GM19463 (cell line): ENCODE data around the gene CEP19.

ENCODE experiments used
- ATAC-seq: cut with Tn5 transposase; IDR thresholded peaks from one replicate; pipeline ENCODE4 v1.9.1; 2021; ENCODE audit warnings: mild to moderate bottlenecking, moderate library complexity; ENCODE audit not compliant: unreplicated experiment

Gene CEP19

DNA sequence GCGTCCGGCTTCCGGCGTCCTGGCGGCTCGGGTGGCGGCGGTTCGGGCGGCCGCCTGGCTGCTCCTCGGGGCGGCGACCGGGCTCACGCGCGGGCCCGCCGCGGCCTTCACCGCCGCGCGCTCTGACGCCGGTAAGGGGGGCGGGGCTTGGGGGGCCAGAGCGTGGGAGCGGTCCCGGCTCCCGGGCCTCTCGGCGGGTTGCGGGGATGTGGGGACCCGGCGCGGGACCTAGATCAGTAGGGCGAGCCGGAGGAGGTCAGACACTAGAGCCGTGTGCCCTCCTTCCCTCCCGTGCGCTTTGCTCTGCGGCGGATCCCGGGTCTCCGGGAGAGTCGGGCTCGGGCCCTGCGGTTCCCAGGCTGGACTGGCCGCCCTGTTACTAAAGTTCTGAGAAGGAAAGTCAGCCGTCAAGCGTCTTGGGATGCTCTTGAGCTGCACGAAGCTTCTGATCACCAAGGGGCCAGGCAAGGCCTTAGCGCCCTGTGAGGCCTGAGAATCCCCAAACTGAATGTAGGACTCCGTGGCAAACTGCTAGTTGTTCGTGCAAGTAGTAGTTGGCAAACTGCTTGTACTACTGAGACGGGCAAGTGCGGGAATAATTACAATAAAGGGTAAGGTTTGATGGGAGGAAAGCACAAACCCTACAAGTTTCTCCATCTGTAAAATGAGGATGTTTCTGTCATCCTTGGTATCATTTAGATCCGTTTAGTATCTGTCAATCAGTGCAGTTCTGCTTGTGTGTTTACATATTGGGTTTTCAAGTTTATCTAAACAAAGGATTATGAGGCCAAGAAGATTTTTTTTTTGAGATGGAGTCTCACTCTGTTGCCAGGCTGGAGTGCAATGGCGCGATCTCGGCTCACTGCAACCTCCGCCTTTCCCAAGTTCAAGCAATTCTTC lies 714 bp upstream of the CEP19 start:
- peak; percentile 47 for ATAC-seq

DNA sequence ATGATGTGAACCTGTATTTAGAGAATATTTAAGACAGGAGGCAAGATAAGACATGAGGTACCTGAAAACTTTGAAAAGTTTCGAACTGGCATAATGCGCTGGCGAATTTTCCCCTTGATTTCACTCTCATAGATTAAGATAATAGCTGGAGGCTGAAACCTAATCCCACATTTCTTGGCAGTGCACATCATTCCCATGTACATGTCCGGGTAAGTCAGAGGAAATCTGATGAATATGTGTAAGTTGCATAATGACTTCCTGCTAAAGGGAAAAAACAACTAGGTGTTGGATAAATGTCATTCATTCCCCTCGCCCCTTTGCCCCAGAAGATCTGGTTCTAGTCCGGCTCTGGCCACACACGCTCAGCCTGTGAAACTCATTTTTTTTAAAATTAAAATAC lies 3.6 kb downstream of the CEP19 start:
- no peak for ATAC-seq

DNA sequence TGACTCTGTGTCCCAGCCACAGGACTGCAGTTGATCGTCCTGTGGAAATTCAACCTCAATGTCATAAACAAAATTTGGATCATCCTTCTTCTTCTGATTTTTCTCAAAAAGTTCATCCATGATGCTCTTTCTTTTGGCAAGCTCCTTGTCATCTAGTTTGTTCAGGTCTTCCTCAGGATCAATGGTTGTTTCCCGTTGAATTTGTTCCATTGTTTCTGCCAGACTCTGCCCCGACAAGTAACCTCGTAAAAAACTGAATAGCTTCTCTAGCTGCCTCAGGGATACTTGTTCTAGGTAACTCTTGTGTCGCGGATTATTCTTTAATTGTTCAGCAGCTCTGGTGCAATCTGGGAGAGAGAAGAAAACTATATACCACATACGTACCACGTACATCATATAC lies 4.5 kb downstream of the CEP19 start:
- no peak for ATAC-seq

DNA sequence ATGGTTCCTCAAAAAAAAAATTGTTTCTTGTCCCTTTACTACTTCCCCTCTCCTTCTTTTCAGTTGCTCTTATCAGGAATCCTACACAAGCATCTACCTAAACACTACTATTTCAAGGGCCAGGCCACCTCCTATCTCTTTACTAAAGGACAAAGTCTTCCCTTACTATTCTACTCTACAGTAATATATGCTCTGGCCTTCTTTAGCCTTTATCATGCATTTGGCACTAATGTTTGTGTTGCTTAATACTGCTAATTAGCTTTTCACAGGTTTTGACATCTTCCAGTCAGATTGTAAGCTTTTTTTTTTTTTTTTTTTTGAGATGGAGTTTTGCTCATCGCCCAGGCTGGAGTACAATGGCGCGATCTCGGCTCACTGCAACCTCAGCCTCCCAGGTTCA lies 5.3 kb downstream of the CEP19 start:
- no peak for ATAC-seq

DNA sequence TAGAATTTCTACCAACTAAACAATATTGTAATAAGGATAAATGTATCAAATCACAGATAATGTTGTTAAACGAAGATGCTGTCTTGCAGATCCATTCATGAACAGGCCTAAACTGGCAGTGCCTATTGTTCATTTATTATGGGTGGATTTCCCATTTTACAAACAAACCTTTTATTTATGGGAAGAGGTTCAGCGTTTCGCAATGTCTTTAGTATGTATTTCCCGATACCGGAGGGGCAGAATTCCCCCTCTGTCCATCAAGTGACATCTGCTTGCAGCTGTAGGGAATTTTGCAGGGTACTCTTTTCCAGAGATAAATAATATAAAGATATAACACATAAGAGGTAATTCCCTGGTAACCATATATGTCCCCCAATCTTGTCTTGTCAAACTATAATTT lies 5.7 kb downstream of the CEP19 start:
- ATAC-seq: no peak

DNA sequence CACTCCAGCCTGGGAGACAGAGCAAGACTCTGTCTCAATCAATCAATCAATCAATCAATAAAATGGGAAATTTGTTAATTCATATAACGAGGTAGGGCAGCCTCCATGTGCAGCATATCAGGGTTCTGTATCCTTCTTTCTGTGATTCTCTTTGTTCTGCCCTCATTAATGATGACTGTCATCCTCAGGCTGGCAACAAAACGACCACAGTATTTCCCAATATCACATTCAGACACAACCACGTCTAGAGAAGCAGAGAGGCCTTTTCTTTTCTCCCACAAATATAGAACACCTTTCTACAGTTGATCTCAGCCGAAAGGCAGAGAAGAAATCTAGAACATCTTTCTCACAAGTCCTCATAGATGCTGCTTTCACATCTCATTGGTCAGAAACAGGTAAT lies 11.2 kb downstream of the CEP19 start:
- no peak for ATAC-seq

DNA sequence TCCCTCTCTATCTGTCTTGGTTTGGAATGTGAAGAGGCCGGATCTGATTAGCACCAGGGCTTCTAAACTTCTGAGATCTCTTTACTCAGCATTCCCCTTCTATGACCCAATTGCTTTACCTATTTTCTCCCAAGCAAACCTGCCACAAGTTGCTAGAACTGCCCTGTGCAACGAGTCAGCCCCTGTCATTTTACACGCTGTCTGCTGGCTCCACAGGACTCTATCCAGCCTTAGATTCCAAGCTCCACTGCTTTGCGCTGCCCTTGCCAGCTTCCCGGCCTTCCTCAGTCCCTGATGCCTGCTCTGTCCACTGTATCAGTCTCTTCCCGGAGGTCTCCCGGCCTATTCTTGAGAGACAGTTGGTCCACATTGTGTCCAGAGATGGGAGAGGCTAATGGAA lies 12.3 kb downstream of the CEP19 start:
- no peak for ATAC-seq

DNA sequence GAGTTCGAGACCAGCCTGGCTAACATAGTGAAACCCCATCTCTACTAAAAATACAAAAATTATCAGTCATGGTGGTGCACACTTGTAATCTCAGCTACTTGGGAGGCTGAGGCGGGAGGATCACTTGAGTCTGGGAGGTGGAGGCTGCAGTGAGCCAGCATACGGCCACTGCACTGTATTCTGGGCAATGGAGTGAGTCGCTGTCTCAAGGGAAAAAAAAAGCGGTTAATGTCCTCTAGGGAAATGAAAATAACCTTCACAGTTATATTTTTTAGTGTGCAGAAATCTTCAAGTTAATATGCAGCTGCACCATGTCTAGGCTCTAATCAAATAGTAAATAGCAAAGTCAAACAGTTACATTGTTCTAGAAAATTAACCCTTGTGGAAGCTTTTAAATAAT lies 14.8 kb downstream of the CEP19 start:
- no peak for ATAC-seq

DNA sequence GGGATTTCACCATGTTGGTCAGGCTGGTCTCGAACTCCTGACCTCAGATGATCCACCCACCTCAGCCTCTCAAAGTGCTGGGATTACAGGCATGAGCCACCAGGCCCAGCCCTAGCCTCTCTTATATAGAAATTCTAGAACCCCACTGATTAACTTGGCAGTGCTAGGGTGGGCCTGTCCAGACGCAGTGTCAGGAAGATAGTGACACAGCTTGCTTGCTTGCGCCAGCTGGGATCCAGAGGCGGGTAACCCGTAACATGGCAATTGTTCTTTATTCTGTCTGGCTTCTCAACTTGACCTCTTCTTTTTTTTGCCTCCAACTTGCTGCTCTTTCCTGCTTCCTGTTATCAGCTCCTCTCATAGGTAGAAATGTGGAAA lies 16.2 kb downstream of the CEP19 start:
- ATAC-seq: no peak

DNA sequence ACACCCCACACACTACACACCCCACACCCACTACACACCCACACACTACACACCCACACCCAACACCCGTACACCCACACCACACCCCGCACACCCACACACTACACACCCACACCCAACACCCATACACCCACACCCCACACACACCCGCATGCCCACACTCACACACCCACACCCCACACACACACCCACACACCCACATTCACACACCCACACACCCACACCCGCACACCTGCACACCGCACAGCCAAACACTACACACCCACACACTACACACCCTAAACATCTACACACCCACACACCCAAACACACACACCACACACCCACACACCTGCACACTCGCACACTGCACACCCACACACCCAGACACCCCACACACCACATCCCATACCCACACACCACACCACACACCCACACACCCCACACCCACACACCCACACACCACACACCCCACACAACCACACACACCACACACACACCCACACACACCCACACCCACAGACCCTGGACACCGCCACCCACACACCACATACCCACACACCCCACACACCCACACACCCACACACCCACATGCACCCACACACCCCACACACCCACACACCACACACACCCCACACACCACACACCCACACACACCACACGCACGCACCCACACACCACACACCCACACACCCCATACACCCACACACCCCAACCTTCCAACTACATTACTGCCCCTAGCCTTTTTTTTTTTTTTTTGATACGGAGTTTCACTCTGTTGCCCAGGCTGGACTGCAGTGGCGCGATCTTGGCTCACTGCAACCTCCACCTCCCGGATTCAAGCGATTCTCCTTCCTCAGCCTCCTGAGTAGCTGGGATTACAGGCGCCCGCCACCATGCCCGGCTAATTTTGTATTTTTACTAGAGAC lies 16.9 kb downstream of the CEP19 start:
- ATAC-seq: no peak

DNA sequence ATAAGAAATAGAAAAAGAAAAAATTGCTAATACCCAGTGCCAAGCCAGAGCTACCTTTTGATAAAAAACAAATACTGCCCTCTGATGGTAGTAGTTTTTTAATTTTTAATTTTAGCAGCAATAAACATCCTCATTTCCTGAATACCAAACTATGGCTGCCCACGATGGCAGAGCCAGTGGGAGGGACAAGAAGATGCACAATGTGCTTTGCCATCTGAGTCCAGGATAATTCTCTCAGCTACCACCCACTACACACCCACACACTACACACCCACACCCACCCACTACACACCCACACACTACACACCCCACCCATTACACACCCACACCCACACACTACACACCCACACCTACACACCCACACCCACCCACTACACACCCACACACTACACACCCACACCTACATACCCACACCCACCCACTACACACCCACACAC lies 17.8 kb downstream of the CEP19 start:
- no peak for ATAC-seq

DNA sequence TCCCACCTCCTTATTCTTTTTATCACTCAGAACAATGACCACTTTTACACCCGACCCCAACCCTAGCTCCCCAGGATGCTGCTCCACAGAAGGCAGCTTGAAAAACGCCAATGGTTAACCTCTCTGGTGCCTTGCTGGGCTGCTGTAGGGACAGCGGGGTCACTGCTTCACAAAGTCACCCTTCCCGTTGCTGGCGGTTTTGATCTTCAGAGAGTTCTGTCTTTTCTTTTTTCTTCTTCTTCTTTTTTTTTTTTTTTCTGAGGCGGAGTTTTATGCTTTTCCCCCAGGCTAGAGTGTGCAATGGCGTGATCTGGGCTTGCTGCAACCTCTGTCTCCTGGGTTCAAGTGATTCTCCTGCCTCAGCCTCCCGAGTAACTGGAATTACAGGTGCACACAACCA lies 20.7 kb downstream of the CEP19 start:
- no peak for ATAC-seq

DNA sequence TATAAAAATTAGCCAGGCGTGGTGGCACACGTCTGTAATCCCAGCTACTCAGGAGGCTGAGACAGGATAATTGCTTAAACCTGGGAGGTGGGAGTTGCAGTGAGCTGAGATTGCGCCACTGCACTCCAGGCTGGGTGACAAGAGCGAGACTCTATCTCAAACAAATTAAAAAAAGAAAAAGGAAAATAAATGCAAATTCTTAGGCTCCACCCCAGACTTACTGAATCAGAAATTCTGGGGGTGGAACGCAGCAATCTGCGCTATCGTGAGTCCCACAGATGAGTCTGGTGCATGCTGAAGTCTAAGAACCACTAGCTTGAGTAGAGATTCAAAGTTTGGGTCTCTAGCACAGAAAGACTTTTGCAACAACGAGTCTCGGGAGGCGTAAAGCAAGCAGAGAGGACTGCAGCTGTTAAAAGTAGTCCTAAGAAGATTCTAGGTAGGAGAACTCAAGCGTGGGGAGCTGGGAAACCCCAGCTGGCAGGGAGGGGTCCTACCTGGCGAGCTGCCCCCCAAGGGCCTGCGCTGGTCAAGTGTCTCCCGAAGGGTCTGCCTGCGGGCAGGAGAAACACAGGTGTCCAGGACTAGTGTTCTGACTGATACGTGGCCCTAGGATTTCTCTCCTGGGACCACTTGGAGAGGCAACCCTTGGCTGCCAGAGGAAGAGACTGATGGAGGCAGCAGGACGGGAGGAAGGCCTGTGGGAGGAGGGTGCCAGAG lies 21.9 kb downstream of the CEP19 start:
- ATAC-seq: no peak

DNA sequence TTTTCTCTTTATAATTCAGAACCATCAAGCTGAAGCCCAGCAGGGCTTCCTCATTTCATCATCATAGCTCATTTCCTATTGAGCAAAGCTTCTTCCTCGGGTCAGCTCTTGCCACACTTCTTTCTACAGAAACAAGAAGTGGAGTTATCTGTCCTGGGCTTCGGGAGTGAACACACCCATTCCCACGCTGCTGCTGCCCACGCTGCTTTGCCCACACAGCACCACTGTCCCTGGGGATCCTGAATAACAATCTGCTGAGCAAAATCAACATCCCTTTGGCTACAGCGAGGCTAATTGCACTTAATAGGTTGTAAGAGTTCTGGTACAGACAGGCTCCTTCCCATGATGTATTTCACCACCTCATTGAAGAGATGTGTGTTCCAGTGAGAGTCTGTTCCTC lies 23.7 kb downstream of the CEP19 start:
- no peak for ATAC-seq

DNA sequence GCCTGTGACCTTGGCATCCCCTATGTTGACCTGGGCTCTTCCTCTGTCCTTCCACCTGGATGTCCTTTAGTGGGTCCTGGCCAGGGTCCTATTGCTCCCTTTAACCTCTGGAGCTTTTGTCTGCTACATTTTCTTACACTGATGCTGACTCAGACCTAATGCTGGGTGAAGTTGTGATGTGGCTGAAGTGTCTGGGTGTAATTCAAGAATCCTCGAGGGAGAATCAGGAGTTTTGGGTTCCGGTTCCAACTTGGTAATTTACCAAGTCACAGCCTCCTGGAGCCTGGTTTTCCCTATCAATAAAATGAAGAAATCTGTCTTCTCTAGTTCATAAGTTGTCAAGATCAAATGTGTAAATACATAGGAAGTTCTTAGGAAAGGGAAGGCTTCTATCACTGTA lies 25.6 kb downstream of the CEP19 start:
- no peak for ATAC-seq

DNA sequence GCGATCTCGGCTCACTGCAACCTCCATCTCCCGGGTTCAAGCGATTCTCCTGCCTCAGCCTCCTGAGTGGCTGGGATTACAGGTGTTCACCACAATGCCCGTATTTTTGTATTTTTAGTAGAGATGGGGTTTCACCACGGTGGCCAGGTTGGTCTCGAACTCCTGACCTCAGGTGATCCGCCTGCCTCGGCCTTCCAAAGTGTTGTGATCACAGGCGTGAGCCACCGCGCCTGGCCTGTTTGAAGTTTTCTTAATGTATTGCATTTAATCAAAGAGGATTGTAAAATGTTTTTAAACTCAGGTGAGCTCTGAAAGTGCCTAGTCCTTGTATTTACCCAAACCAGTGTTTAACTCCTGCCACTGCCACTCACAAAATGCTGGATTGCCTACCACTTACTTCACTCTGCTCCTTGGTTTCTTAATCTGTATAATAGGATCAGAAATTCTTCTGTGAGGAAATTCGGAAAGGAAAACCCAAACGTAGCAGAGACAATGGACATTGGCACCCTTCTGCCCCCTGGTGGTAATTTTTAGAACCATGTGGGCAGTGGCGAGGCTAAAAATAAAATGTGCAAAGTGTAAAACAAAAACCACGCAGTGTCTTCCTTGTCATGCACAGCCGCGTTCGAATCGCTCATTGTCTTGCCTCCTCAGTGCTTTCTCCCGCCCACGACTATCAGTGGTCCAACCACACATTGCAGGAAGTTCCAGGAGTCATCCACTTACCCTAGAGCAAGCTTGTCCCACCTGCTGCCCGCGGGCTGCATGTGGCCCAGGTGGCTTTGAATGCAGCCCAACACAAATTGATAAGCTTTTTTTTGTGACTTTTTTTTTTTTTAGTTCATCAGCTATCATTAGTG lies 27.3 kb downstream of the CEP19 start:
- peak; percentile 91 for ATAC-seq

DNA sequence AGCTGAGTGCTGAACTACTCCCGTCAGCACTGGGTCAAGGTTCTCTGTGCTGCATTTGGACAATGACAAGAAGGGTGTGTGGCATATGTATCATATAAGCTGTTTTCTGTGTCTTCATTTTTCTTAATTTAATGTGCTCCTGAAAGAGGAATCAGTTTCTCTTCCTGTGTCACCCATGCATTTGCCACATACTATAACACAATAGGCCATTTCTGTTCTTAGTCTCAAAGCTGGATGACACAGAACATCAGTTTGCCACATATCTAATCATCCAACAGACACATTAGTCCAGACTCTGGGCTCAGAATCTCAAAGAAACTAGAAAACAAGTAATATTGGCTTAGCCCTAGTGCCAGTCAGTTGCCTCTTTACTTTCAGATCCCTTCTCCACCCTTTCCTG lies 34.1 kb downstream of the CEP19 start:
- ATAC-seq: no peak

DNA sequence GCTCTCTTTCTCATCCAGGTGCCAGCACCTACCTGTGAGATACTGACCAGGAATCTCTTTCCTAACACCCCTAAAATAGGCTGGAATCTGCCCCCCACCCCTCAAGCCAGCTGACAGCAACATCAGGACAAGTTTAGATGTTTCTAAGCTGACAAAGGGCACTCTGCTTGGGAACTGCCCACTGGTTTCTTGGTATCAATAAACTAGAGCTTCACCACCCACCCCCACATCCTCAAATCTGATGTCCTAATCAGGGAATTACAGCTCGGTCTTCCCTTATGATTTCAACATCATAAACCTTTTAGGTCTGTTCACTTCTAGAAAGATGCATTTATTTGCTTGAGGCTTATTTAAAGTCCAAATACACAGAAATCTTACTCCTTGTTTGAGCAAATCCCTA lies 34.7 kb downstream of the CEP19 start:
- no peak for ATAC-seq

DNA sequence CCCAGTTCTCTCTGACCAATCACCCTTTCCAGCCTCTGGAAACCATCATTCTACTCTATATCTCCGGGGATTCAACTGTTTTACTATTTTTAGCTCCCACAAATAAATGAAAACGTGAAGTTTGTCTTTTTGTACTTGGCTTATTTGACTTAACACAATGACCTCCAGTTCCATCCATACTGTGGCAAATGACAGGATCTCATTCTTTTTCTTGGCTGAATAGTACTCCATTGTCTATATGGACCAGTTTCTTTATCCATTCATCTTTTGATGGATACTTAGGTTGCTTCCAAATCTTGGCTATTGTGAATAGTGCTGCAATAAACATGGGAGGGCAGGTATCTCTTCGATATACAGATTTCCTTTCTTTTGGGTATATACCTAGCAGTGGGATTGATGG lies 38.4 kb downstream of the CEP19 start:
- no peak for ATAC-seq

DNA sequence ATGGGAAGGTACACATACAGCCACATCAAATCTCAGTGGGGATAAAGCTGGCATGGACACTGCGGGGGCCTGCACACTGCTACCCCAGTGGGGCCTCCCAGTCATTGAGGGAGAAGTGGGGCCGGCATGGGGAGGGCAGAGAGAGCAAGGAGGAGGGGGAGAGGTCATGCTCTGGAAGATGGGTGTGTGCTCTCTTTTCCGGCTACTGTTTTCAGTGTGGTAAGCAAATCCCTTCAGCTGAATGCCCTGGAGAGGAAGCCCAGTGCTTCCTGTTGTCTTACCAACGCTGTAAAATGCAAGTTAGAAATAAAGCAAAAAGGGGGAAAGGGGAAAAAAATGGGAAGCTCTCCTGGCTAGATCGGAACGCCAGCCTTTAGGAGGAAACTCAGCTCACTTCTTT lies 41.7 kb downstream of the CEP19 start:
- no peak for ATAC-seq
